Activated CD8-positive, alpha-beta memory T cell treated with anti-CD3 and anti-CD28 coated beads, Interleukin-2, amount 50 U/mL, for 4 hours (primary cell): Measurements from ENCODE around the gene MYL12A.
"Not testable (repeated sequence)": the region's sequence is repeated elsewhere in the genome, so short reads cannot be mapped to it uniquely, and the experiment has no call there.

Experiments used
- DNase-seq: peaks from one replicate; pipeline ENCODE4 v3.0.0-alpha.2; 2020

MYL12A gene

GRCh38 chr18:3256693-3257626 lies 9.4 kb downstream of the MYL12A start:
- DNase-seq: no peak

- no peak for DNase-seq
Observed at GRCh38 chr18:3257627-3258120, 10.1 kb downstream of the MYL12A start.

GRCh38 chr18:3260995-3261372 lies 13.4 kb downstream of the MYL12A start:
- no peak for DNase-seq

DNA sequence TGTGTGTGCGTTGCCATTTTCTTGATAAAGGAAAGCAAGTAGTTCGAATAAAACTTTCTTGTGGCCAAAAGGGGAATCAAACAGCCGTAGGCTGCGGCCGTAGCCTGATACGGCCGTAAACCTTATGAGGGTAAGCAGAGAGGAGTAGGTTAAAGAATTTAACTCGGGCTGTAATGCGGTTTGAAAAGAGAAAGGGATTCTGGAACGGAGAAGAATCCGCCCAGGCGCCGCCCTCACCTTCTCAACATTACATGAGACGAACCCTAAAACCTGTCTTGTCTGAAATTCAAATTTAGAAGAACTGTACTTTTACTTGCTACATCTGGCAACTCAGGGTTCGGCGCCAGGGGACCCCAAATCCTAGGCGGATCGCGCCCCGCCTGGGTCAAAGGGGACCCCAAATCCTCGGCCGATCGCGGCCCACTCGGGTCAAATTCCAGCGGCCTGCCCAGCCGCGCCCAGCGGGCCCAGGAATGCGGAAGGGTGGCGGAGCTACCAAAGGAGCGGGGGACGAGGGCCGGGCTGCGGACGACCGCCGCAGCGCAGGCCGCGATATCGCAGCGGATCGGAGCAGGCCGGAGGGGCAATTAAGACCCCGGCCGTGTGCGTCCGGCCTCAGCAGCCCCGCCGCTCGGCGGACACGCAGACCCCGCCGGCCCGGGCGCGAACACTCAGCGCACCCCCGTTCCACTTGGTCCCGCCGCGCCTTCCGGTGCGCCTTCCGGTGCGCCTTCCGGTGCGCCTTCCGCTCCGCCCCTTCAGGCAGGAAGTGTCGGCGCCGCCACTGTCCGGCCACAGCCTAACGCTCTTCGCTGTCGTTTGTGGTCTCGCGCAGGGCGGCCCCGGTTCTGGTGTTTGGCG lies 14.0 kb downstream of the MYL12A start, which contains the start of gene MYL12B:
TSS of gene MYL12B (plus strand) at position 761 of the 861 bp plus-strand sequence. CDS start 10,766 bp downstream, outside the sequence.
- DNase-seq: peak; percentile 71

DNA sequence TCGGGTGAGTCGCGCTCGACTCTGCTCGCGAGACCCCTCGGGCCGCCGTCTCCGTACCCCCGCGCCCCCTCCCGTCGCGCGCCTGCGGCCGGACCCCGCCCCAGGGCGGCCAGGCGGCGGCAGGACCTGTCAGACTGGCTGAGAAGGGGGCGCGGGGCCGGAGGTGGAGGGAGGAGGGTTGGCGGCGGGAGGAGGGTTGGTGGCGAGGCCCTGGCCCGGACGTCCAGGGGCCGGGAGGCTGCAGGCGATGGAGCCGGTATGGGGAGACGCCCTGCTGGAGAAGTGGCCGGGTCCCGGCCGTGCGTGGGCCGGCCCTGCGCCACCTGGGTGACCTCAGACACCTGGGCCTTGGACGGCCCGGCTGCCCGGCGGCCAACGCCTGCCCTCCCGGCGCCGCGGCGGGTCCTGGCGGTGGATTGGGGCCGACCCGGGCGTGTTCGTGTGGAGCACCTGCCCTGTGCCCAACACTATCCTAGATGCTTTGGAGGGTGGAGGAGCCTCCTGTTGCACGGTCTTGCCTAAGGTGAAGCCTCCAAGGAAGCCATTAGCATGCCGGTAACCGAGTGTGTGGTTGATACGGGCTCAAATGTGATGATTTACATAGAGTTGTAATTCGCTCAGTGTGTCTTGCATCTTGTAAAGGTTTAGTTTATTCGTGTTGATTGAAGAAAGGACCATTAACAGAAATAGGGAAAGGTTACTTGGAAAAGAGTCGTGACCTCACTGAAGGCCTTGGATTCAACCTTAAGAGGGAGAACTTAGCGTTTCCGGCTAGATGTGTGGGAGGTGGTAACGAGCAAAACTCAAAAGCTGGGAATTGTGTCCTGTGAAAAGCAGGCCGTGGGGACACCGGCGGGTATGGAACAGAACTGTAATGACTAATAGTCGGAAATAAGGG lies 14.9 kb downstream of the MYL12A start:
- DNase-seq: peak; percentile 25

DNA sequence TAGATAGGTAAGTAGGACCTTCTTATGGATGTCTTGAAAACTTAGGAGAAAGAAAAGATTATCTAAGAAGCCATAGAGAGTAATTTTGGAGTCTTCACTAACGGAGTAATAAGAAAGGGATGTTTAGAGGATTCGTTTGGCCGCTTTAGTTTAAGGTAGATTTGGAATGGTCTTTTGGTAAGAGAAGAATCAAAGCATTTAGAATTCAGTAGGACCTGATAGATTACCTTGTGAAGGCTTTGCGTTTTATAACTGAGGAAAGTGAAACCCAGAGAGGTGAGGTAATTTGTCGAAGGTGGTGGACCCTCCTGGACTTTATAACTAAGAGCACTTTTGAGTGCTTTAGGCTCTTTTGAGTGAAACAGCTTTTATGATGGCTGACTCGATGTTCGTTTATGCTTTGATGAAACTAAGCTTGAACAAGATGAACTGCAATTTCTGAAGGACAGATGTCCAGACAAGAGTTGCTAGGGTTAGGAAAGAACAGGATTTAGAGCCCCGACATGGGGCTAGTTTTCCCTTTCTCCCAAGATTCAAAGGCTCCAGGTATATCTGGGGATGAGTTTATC lies 15.6 kb downstream of the MYL12A start:
- no peak for DNase-seq

- no peak for DNase-seq
Observed at GRCh38 chr18:3264362-3264761, 16.8 kb downstream of the MYL12A start.

GRCh38 chr18:3265564-3266033 lies 18.0 kb downstream of the MYL12A start:
- no peak for DNase-seq

DNA sequence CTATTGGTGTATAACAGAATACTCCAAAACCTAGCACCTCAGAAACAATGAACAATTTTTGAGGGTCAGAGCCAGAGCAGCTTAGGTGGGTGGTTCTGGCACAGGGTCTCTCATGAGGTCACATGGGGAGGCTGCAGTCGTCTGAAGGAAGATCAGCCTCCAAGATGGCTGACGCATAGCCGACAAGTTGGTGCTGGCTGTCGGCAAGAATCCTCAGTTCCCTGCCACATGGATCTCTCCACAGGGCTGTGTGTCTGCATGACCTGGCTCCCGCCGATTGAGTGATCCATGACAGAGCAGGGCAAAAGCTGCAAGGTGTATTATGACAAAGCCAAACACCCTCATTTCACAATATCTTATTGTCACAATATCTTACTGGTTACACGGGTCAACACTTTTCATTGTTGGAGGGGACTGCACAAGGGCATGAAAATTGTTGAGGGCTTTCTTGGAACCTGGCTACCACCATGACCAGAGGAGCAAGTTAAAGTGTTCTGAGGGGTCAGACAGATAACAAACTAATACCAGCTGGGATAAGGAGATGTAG lies 18.5 kb downstream of the MYL12A start:
- DNase-seq: no peak

GRCh38 chr18:3268306-3268705 lies 20.7 kb downstream of the MYL12A start:
- DNase-seq: no peak

GRCh38 chr18:3269241-3269913 lies 21.8 kb downstream of the MYL12A start:
- DNase-seq: no peak

DNA sequence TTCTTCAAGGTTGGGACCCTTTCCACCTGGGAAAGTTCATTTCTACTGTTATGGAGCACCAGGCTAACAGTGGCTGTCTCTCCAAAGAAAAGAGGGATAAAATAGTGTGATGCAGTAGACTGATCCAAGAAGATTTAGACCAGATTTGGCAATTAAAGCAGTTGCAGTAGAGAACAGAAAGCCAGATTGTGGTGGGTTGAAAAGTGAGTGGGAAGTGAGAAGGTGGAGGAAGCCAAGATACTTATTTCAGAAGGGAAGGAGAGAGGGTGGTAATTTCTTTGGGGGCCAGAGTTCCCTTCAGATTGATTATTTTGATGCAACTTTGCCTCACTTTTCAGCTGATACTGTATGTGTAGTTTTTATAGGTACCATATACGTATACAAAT lies 22.3 kb downstream of the MYL12A start:
- DNase-seq: no peak

DNA sequence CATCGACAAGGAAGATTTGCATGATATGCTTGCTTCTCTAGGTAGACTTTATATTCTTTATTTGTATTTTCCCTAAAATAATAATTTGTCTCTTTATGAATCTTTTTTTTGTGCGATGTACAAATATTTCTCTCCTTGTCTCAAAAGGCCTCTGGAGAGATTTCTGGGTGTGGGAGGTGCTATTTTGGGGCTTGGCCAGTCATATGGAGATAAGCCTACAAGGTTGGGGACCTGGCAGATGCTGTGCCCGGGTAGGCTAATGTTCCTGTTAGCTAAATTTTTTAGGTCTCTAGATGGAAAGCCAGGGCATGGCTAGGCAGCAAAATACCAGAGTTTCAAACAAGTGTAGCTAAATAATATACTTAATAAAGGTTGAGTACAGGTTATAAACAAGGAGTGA lies 25.4 kb downstream of the MYL12A start:
- DNase-seq: no peak

GRCh38 chr18:3277643-3278213 lies 30.1 kb downstream of the MYL12A start:
- not testable (repeated sequence) for DNase-seq

DNA sequence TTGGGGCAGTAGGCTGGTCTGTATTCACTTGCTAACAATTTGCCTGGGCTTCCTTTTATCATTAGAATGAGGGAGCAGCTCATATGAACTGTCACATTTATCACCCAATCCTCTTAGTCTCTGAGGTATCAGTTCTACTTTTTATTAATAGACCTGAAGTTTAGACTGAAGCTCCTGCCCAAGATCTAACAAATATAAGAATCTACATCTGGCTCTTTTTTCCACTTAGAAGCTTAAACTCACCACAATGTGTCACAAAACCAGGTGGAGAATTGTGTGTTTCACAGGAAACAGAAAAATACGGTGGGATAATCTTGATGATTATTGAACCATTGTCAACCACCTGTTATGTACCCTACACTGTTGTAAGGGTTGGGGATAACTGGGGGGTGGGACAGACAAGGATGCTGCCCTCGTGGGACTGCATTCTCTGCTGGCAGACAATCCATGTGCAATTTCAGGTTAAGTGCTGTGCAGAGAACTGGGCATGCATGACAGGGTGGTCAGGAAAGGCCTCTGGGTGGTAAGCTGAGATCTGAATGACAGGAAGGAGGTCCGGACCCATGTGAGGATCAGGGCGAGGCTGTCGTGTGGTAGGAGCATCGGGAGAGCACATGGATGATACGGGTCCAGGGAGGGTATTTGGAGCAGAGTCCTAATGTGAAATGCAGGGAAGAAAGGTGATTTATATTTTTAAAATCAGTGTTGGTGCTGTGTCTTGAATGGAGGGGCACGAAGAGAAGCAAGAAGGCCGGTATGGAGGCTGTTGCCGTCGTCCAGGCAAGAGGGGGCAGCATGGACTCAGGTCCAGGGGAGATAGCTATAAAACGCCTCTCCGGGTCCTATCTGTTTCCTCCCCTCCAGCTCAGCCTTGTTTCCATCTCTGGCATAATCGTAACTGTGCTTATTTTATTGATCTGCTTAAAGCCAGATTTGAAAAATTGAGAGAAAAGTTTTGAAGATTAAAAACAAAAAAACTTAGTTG lies 31.9 kb downstream of the MYL12A start:
- DNase-seq: no peak

- no peak for DNase-seq
Observed at GRCh38 chr18:3281456-3282400, 34.1 kb downstream of the MYL12A start.

GRCh38 chr18:3283253-3283863 lies 35.8 kb downstream of the MYL12A start:
- no peak for DNase-seq

DNA sequence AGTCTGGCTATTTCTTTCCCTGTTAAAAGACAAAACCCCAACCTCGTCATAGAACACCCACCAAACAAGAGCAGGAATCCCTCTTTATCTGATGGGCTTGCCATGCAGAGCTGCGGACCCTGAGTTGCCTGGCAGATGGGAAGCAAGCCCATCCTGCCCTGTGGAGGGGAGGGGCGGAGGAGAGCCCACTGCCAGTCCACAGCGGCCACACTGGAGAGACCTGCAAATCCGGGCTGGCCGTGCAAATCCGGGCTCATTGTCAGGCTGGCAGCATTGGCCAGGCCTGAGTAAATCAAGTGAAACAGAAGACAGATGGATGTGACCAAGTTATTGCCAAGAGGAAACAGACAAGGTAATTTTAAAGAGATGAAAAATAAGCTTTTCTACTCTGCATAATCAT lies 36.3 kb downstream of the MYL12A start:
- no peak for DNase-seq
